ENCODE measurements around the gene RHOG. TPM values are rescaled to one million over a fixed set of nuclear protein-coding genes. Genes with fewer than 3 reads are reported as not detected.

RHOG gene
- total RNA-seq, 4 donors from 2014 or later: 21.7 to 146 (median 80.6) TPM

- Histone ChIP-seq H3K9me3 (no peaks in the 10 kb centered on the region), H3K27ac (peak within 1 kb of the TSS; percentile 92 to 98 (median 97)), H3K27me3 (no peaks in the 10 kb centered on the region), H3K4me3 (peak within 1 kb of the TSS; percentile 87 to 98 (median 94)), H3K4me1 (peaks cover 9 to 33% (median 22%) of the 10 kb centered on the region in 4 donors), H3K36me3 (peaks cover 0 to 16% (median 5%) of the 10 kb centered on the region in 4 donors)
- intact Hi-C loops (cut with DNase I; ENCODE audit: low total_unique reads) (no loop called here), in situ Hi-C loops (cut with MboI; ENCODE audit: low pct_ligation_motif_present in 1 of 4, low pct_unique_long_range_greater_than_20kb in 1 of 4, low sequenced_read_pairs in 3 of 4) (no loop called here)
- TF ChIP-seq POLR2A (IDR thresholded peaks at IDR 0.05) (peak; percentile 98), CTCF (IDR thresholded peaks at IDR 0.05) (peak in 1 of 5 experiments; percentile 46), POLR2AphosphoS5 (IDR thresholded peaks at IDR 0.05) (peak; percentile 98 to 100 (median 99)), EP300 (IDR thresholded peaks at IDR 0.05; ENCODE audit: low read depth) (peak; percentile 47)
- DNase-seq: peak; percentile 100
- 0 to 2% methylated on average over 9 to 58 of the region's 86 CpGs for WGBS, 2 donors (ENCODE audit: low coverage in 1 of 2)
Observed at GRCh38 chr11:3797329-3798090, 43.2 kb downstream of the RHOG start, which contains the start of gene NUP98. Gene NUP98, minus strand, starts transcription at chr11:3797554. Its CDS starts 15,437 bp downstream, at chr11:3782117.

- peaks cover 9 to 33% (median 20%) of the 10 kb centered on the region in 4 donors for H3K4me1 ChIP-seq
- TF ChIP-seq POLR2A (IDR thresholded peaks at IDR 0.05) (no peak), CTCF (IDR thresholded peaks at IDR 0.05) (no peak), EP300 (IDR thresholded peaks at IDR 0.05; ENCODE audit: low read depth) (no peak), POLR2AphosphoS5 (IDR thresholded peaks at IDR 0.05) (no peak)
- H3K36me3 ChIP-seq: peaks cover 0 to 21% (median 7%) of the 10 kb centered on the region in 4 donors
- H3K4me3 ChIP-seq: peak overlapping the region; percentile 87 to 98 (median 94)
- intact Hi-C loops (cut with DNase I; ENCODE audit: low total_unique reads) (no loop called here), in situ Hi-C loops (cut with MboI; ENCODE audit: low pct_ligation_motif_present in 1 of 4, low pct_unique_long_range_greater_than_20kb in 1 of 4, low sequenced_read_pairs in 3 of 4) (no loop called here)
- H3K27ac ChIP-seq: peak overlapping the region; percentile 92 to 98 (median 96)
- WGBS, 2 donors (ENCODE audit: low coverage in 1 of 2): 0 to 2% methylated on average over 9 to 24 of the region's 26 CpGs
- DNase-seq: no peak
- no peaks in the 10 kb centered on the region for H3K27me3 ChIP-seq
- H3K9me3 ChIP-seq: no peaks in the 10 kb centered on the region
Observed at GRCh38 chr11:3796801-3797328, 43.9 kb downstream of the RHOG start.

- peak overlapping the region; percentile 87 to 98 (median 94) for H3K4me3 ChIP-seq
- TF ChIP-seq POLR2AphosphoS5 (IDR thresholded peaks at IDR 0.05) (no peak), CTCF (IDR thresholded peaks at IDR 0.05) (no peak), EP300 (IDR thresholded peaks at IDR 0.05; ENCODE audit: low read depth) (no peak), POLR2A (IDR thresholded peaks at IDR 0.05) (no peak)
- peaks cover 0 to 25% (median 7%) of the 10 kb centered on the region in 4 donors for H3K36me3 ChIP-seq
- WGBS, 2 donors (ENCODE audit: low coverage in 1 of 2): 8 to 19% methylated on average over 11 to 14 of the region's 14 CpGs
- in situ Hi-C loops (cut with MboI; ENCODE audit: low pct_ligation_motif_present in 1 of 4, low pct_unique_long_range_greater_than_20kb in 1 of 4, low sequenced_read_pairs in 3 of 4) (no loop called here), intact Hi-C loops (cut with DNase I; ENCODE audit: low total_unique reads) (no loop called here)
- H3K9me3 ChIP-seq: no peaks in the 10 kb centered on the region
- no peak for DNase-seq
- no peaks in the 10 kb centered on the region for H3K27me3 ChIP-seq
- peaks cover 9 to 33% (median 20%) of the 10 kb centered on the region in 4 donors for H3K4me1 ChIP-seq
- H3K27ac ChIP-seq: peak overlapping the region; percentile 92 to 98 (median 96)
Observed at GRCh38 chr11:3796346-3796745, 44.4 kb downstream of the RHOG start.

GRCh38 chr11:3796002-3796311, 44.8 kb downstream of the RHOG start:
- WGBS, 2 donors (ENCODE audit: low coverage in 1 of 2): 19 to 21% methylated on average over 6 of the region's 6 CpGs
- in situ Hi-C loops (cut with MboI; ENCODE audit: low pct_ligation_motif_present in 1 of 4, low pct_unique_long_range_greater_than_20kb in 1 of 4, low sequenced_read_pairs in 3 of 4): no loop called here

More at GRCh38 chr11:3796002-3796311, 44.8 kb downstream of the RHOG start:
- Histone ChIP-seq H3K9me3 (no peaks in the 10 kb centered on the region), H3K4me1 (peaks cover 9 to 33% (median 20%) of the 10 kb centered on the region in 4 donors), H3K36me3 (peaks cover 0 to 27% (median 7%) of the 10 kb centered on the region in 4 donors), H3K27me3 (no peaks in the 10 kb centered on the region), H3K4me3 (peak overlapping the region in 3 of 4 donors; percentile 87 to 95 (median 92)), H3K27ac (peak overlapping the region; percentile 92 to 98 (median 96))
- DNase-seq: no peak
- no peak for TF ChIP-seq POLR2AphosphoS5 (IDR thresholded peaks at IDR 0.05)
- TF ChIP-seq POLR2A (IDR thresholded peaks at IDR 0.05): no peak
- no peak for TF ChIP-seq EP300 (IDR thresholded peaks at IDR 0.05; ENCODE audit: low read depth)
- no peak for TF ChIP-seq CTCF (IDR thresholded peaks at IDR 0.05)
- intact Hi-C loops (cut with DNase I; ENCODE audit: low total_unique reads): no loop called here

Measured in transverse colon (tissue), 4 donors.